SK-N-SH (cell line): Measurements from ENCODE around the gene SPINK13. TPM values are rescaled to one million over a fixed set of nuclear protein-coding genes. Genes with fewer than 3 reads are reported as not detected.

ENCODE experiments used
- CTCF ChIA-PET: fragments of 300-600, 350-600 bp; formaldehyde crosslinking; extraction: SDS; loops from one replicate; lab custom pipeline; 2021; lab: Yijun Ruan, JAX
- POLR2A ChIA-PET: fragments of 350-600 bp; sonication (Branson Sonifier 250); formaldehyde crosslinking; extraction: SDS; loops from one replicate; lab custom pipeline; 2020; ENCODE audit warnings: antibody characterized with exemption, inconsistent platforms; lab: Yijun Ruan, JAX
- DNase-seq: peaks from one replicate; pipeline ENCODE4 v3.0.0; 2012
- H2AFZ ChIP-seq: fragments of 200-600 bp; sonication (generic); 2 replicates; pipeline ENCODE4 v1.8.1; 2016; ENCODE audit warnings: antibody characterized with exemption, mild to moderate bottlenecking, low read depth
- H3F3A ChIP-seq: fragments of 200-600 bp; sonication (generic); replicated peaks from 2 replicates; pipeline ENCODE3; 2016; ENCODE audit warnings: antibody characterized with exemption, mild to moderate bottlenecking; ENCODE audit not compliant: insufficient read depth
- H3K27ac ChIP-seq, 2 experiments: fragments of 200-500 bp in 1 of 2; fragments of 200-600 bp in 1 of 2; sonication (Bioruptor generic) in 1 of 2; sonication (generic), shearing (Covaris generic) in 1 of 2; 2 replicates each; pipeline versions ENCODE4 v1.5.1 to v1.6.1; 2014 to 2016; ENCODE audit warnings: low read depth in 2 of 2, inconsistent platforms in 1 of 2, low read length in 1 of 2, mild to moderate bottlenecking in 1 of 2, mixed read lengths in 1 of 2
- H3K27me3 ChIP-seq: fragments of 200-600 bp; sonication (generic), shearing (Covaris generic); 2 replicates; pipeline ENCODE4 v1.6.1; 2016; ENCODE audit warnings: mixed run types; ENCODE audit not compliant: insufficient read depth
- H3K36me3 ChIP-seq, 2 experiments: fragments of 200-500 bp in 1 of 2; fragments of 200-600 bp in 1 of 2; sonication (Bioruptor generic) in 1 of 2; sonication (generic) in 1 of 2; replicated peaks in 1 of 2; 2 replicates each; pipeline versions ENCODE3 to v1.5.1; 2014 to 2016; ENCODE audit warnings: low read length in 1 of 2, mild to moderate bottlenecking in 1 of 2; ENCODE audit not compliant: insufficient read depth in 2 of 2, control insufficient read depth in 1 of 2
- H3K4me1 ChIP-seq, 2 experiments: fragments of 200-500 bp in 1 of 2; fragments of 200-600 bp in 1 of 2; sonication (Bioruptor generic) in 1 of 2; sonication (generic), shearing (Covaris generic) in 1 of 2; 2 replicates each; pipeline versions ENCODE4 v1.5.1 to v1.6.1; 2014 to 2016; ENCODE audit warnings: low read depth in 1 of 2, low read length in 1 of 2, mixed run types in 1 of 2; ENCODE audit not compliant: insufficient read depth in 2 of 2, control insufficient read depth in 1 of 2
- H3K4me2 ChIP-seq: fragments of 200-600 bp; sonication (generic), shearing (Covaris generic); 2 replicates; pipeline ENCODE4 v1.6.1; 2017; ENCODE audit warnings: mixed run types
- H3K4me3 ChIP-seq, 2 experiments: fragments of 200-500 bp in 1 of 2; fragments of 200-600 bp in 1 of 2; sonication (Bioruptor generic) in 1 of 2; sonication (generic), shearing (Covaris generic) in 1 of 2; 2 replicates each; pipeline versions ENCODE4 v1.5.1 to v1.8.1; 2014 to 2016; ENCODE audit warnings: low read depth in 2 of 2, inconsistent platforms in 1 of 2, low read length in 1 of 2, mild to moderate bottlenecking in 1 of 2, mixed read lengths in 1 of 2, moderate library complexity in 1 of 2
- H3K79me2 ChIP-seq: fragments of 200-600 bp; sonication (generic); 2 replicates; pipeline ENCODE4 v1.8.1; 2017; ENCODE audit warnings: mild to moderate bottlenecking; ENCODE audit not compliant: insufficient read depth
- H3K9ac ChIP-seq: fragments of 200-600 bp; sonication (generic); 2 replicates; pipeline ENCODE4 v1.6.1; 2017; ENCODE audit warnings: mixed run types
- H3K9me2 ChIP-seq: fragments of 200-600 bp; sonication (generic); 2 replicates; pipeline ENCODE4 v1.6.1; 2017; ENCODE audit warnings: mixed run types
- H3K9me3 ChIP-seq: fragments of 200-600 bp; sonication (generic); 2 replicates; pipeline ENCODE4 v1.6.1; 2017; ENCODE audit warnings: mixed run types, mild to moderate bottlenecking, moderate library complexity
- H4K20me1 ChIP-seq: fragments of 200-600 bp; sonication (generic); 2 replicates; pipeline ENCODE4 v1.6.1; 2017; ENCODE audit warnings: mild to moderate bottlenecking, mixed run types; ENCODE audit not compliant: insufficient read depth
- CHD2 ChIP-seq: fragments of 150-350 bp; IDR thresholded peaks from 2 replicates; pipeline ENCODE4 v1.6.1; 2018; ENCODE audit warnings: low read length; ENCODE audit not compliant: partially characterized antibody
- CTCF ChIP-seq: fragments of 200-600 bp; sonication (generic); IDR thresholded peaks from 2 replicates; pipeline ENCODE4 v1.6.1; 2017; ENCODE audit warnings: antibody characterized with exemption, mild to moderate bottlenecking, moderate library complexity
- FOSL2 ChIP-seq: IDR thresholded peaks from 2 replicates; pipeline ENCODE4 v1.4.0; 2012; ENCODE audit warnings: low read depth, mild to moderate bottlenecking, moderate library complexity, borderline replicate concordance
- GABPA ChIP-seq: IDR thresholded peaks from 2 replicates; pipeline ENCODE4 v1.4.0; 2012; ENCODE audit warnings: low read depth, mild to moderate bottlenecking
- IRF3 ChIP-seq: fragments of 150-350 bp; IDR thresholded peaks from 2 replicates; pipeline ENCODE4 v1.6.1; 2016; ENCODE audit warnings: mild to moderate bottlenecking, low read depth, low read length
- POLR2AphosphoS5 ChIP-seq: IDR thresholded peaks from 2 replicates; pipeline ENCODE4 v1.6.1; 2012; ENCODE audit warnings: low read depth, low read length
- RAD21 ChIP-seq: IDR thresholded peaks from 2 replicates; pipeline ENCODE4 v1.6.1; 2012; ENCODE audit warnings: mild to moderate bottlenecking, low read length
- REST ChIP-seq: IDR thresholded peaks from 2 replicates; pipeline ENCODE4 v1.6.1; 2012; ENCODE audit warnings: mild to moderate bottlenecking, low read depth, low read length, moderate library complexity
- RFX5 ChIP-seq: IDR thresholded peaks from 2 replicates; pipeline ENCODE4 v1.6.1; 2012; ENCODE audit warnings: mild to moderate bottlenecking, improper control_type of control experiment, low read length
- RXRA ChIP-seq: IDR thresholded peaks from 2 replicates; pipeline ENCODE4 v1.4.0; 2012; ENCODE audit warnings: low read depth, mild to moderate bottlenecking, borderline replicate concordance
- SMC3 ChIP-seq: IDR thresholded peaks from 2 replicates; pipeline ENCODE4 v1.6.1; 2012; ENCODE audit warnings: low read depth, low read length, improper control_type of control experiment
- TAF1 ChIP-seq: IDR thresholded peaks from 2 replicates; pipeline ENCODE4 v1.6.1; 2012; ENCODE audit warnings: low read depth, mild to moderate bottlenecking, low read length, moderate library complexity, borderline replicate concordance
- TCF12 ChIP-seq: IDR thresholded peaks from 2 replicates; pipeline ENCODE4 v1.4.0; 2012
- USF1 ChIP-seq: IDR thresholded peaks from 2 replicates; pipeline ENCODE4 v1.4.0; 2012; ENCODE audit warnings: low read depth, borderline replicate concordance
- USF2 ChIP-seq: fragments of 150-350 bp; IDR thresholded peaks from 2 replicates; pipeline ENCODE4 v1.6.1; 2017; ENCODE audit warnings: antibody characterized with exemption, low read length, low read depth, borderline replicate concordance
- ZBTB33 ChIP-seq: IDR thresholded peaks from 2 replicates; pipeline ENCODE4 v1.4.0; 2012; ENCODE audit warnings: low read depth, borderline replicate concordance
- polyA plus RNA-seq, 3 experiments: library from polyadenylated mRNA; depleted of rRNA; stranded (reverse); fragments of >200 nt; gene quantifications; 2 replicates each; pipeline ENCODE4 v1.2.3, GENCODE V29; 2012

The SPINK13 gene
- polyA plus RNA-seq, 1 of the 3 experiments (the other 2 are of a cell fraction) = not detected

GRCh38 chr5:148309746-148310145 lies 41.2 kb downstream of the SPINK13 start:
- Histone ChIP-seq H3K4me2 (no peak overlapping the region), H3K9me2 (no peaks in the 10 kb centered on the region), H3K4me3 (no peak overlapping the region), H3K4me1 (no peaks in the 10 kb centered on the region)
- DNase-seq = no peak
- no peak for TF ChIP-seq SMC3
- no peak for TF ChIP-seq FOSL2
- no peak for TF ChIP-seq CTCF
- no peak for TF ChIP-seq IRF3
- no peak for TF ChIP-seq ZBTB33
- no peak for TF ChIP-seq TAF1
- no peak for TF ChIP-seq CHD2
- no peak for TF ChIP-seq RXRA
- no peak for TF ChIP-seq GABPA
- TF ChIP-seq RAD21 = no peak
- TF ChIP-seq REST = no peak
- no peak for TF ChIP-seq USF2
- TF ChIP-seq USF1 = no peak
- no peak for TF ChIP-seq TCF12
- no peak for TF ChIP-seq RFX5
- no peak for TF ChIP-seq POLR2AphosphoS5
- TF ChIP-seq, all 33 proteins: peak for 0
- Histone ChIP-seq H3K79me2 (no peaks in the 10 kb centered on the region), H3F3A (no peaks in the 10 kb centered on the region), H3K9me3 (no peaks in the 10 kb centered on the region), H2AFZ (no peak overlapping the region), H3K27ac (no peak overlapping the region), H3K36me3 (no peaks in the 10 kb centered on the region), H3K9ac (no peak overlapping the region), H4K20me1 (no peaks in the 10 kb centered on the region), H3K27me3 (no peaks in the 10 kb centered on the region)
- CTCF ChIA-PET = no interaction called here
- POLR2A ChIA-PET = no interaction called here
